ENCODE data around the gene ABCG1. TPM values are rescaled to one million over a fixed set of nuclear protein-coding genes. Genes with fewer than 3 reads are reported as not detected.

ABCG1 gene
- total and polyA plus RNA-seq, 2 of the 4 experiments (the other 2 are of a cell fraction): 0.19 to 0.36 TPM

DNA sequence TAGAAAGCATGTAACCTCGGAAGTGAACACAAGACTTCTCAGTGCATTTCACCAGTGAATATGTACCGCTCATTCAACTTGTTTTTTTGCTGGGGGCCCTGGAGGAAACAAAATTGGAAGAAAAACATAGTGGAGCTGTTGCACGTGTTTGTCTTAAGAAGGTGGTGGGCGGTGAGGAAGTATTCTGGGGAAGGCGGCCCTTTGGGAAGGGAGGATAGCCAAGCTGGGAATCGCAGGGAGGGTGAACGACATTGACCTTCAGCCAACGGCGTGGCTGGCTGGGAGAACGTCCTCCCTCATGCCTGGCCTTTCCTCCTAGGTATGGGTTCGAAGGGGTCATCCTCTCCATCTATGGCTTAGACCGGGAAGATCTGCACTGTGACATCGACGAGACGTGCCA lies 76.9 kb downstream of the ABCG1 start:
- H3K14ac ChIP-seq (replicated peaks; ENCODE audit: low read depth, low read length): no peak overlapping the region
- no peak overlapping the region for H2AFZ ChIP-seq (replicated peaks; ENCODE audit: low read length, poor library complexity)
- H2AK9ac ChIP-seq (replicated peaks; ENCODE audit: low read depth, low read length, poor library complexity): no peak overlapping the region
- DNase-seq (no peak), ATAC-seq (ENCODE audit: low read depth) (no peak)
- H2BK20ac ChIP-seq (ENCODE audit: low read depth, low read length): no peak overlapping the region
- no peaks in the 10 kb centered on the region; the same call in 1 of the 2 replicates for H4K20me1 ChIP-seq (ENCODE audit: insufficient read depth, low read length)
- intact Hi-C loops (cut with micrococcal nuclease): no loop called here
- POLR2A ChIA-PET (ENCODE audit: unreplicated experiment): no interaction called here
- H4K8ac ChIP-seq (ENCODE audit: low read depth in 2 of 2, low read length in 2 of 2): no peak overlapping the region
- no peak overlapping the region for H4K5ac ChIP-seq (ENCODE audit: low read depth, low read length)
- peaks cover 21% of the 10 kb centered on the region; the same call in 1 of the 2 replicates for H3K36me3 ChIP-seq (ENCODE audit: control insufficient read depth, insufficient read depth, low read length)
- no TSS peak for BruUV-seq (replicated peaks)
- in situ Hi-C loops (cut with MboI; ENCODE audit: low sequenced_read_pairs): no loop called here
- peaks cover 6% of the 10 kb centered on the region for H3K27me3 ChIP-seq (ENCODE audit: control insufficient read depth, insufficient read depth, low read length)
- peaks cover 6% of the 10 kb centered on the region for H3K9me1 ChIP-seq (ENCODE audit: insufficient read depth, low read length)
- no peak overlapping the region for H2BK15ac ChIP-seq (ENCODE audit: low read depth, low read length)
- no peak overlapping the region for H3K4ac ChIP-seq (ENCODE audit: low read depth, low read length)
- no peak overlapping the region for H2BK120ac ChIP-seq (ENCODE audit: low read depth, low read length)
- H2BK5ac ChIP-seq (ENCODE audit: low read depth, low read length, poor library complexity, severe bottlenecking): no peak overlapping the region
- H3K4me1 ChIP-seq (ENCODE audit: control insufficient read depth, insufficient read depth, low read length): no peaks in the 10 kb centered on the region
- H3K23ac ChIP-seq (ENCODE audit: low read depth, low read length): no peak overlapping the region
- dilution Hi-C loops (cut with HindIII; ENCODE audit: low sequenced_read_pairs, unreplicated experiment): no loop called here
- no peak overlapping the region for H3K18ac ChIP-seq (ENCODE audit: low read depth, low read length)
- H3K4me2 ChIP-seq (ENCODE audit: low read depth, low read length): no peak overlapping the region
- H3K9me3 ChIP-seq (ENCODE audit: control insufficient read depth, insufficient read depth, low read length): no peaks in the 10 kb centered on the region
- CTCF ChIA-PET: interaction anchor here (1.1 to 1.8 kb wide), 2 partner anchors 14 to 29 kb away, joined by 4 read pairs; no protein-coding TSS in a partner anchor
- H3K9ac ChIP-seq (ENCODE audit: low read depth, low read length): no peak overlapping the region
- H3K27ac ChIP-seq (ENCODE audit: insufficient read depth, low read length): no peak overlapping the region
- H4K91ac ChIP-seq (ENCODE audit: insufficient read depth, low read depth, low read length): no peak overlapping the region
- no peak overlapping the region for H3K56ac ChIP-seq (ENCODE audit: extremely low read depth, insufficient read depth, low read length)
- no peak overlapping the region for H3K4me3 ChIP-seq (ENCODE audit: insufficient read depth, low read depth, low read length)
- TF ChIP-seq MAFK (IDR thresholded peaks at IDR 0.05; ENCODE audit: low read depth, low read length): no peak
- TF ChIP-seq SMC3 (IDR thresholded peaks at IDR 0.05; ENCODE audit: low read depth, low read length): no peak
- no peak for TF ChIP-seq RFX5 (IDR thresholded peaks at IDR 0.05; ENCODE audit: low read depth, low read length)
- TF ChIP-seq MXI1 (IDR thresholded peaks at IDR 0.05; ENCODE audit: borderline replicate concordance, low read depth, low read length): no peak
- TF ChIP-seq, protein P1, sequence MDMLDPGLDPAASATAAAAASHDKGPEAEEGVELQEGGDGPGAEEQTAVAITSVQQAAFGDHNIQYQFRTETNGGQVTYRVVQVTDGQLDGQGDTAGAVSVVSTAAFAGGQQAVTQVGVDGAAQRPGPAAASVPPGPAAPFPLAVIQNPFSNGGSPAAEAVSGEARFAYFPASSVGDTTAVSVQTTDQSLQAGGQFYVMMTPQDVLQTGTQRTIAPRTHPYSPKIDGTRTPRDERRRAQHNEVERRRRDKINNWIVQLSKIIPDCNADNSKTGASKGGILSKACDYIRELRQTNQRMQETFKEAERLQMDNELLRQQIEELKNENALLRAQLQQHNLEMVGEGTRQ (IDR thresholded peaks at IDR 0.05; ENCODE audit: low read depth, low read length): no peak
- TF ChIP-seq MAZ (IDR thresholded peaks at IDR 0.05; ENCODE audit: borderline replicate concordance, low read depth, low read length): no peak
- TF ChIP-seq RAD21 (IDR thresholded peaks at IDR 0.05; ENCODE audit: low read length): no peak
- TF ChIP-seq CEBPB (IDR thresholded peaks at IDR 0.05; ENCODE audit: low read depth, low read length): no peak
- TF ChIP-seq CHD1 (IDR thresholded peaks at IDR 0.05; ENCODE audit: low read depth, low read length): no peak
- no peak for TF ChIP-seq RCOR1 (IDR thresholded peaks at IDR 0.05; ENCODE audit: insufficient replicate concordance, low read length)
- no peak for TF ChIP-seq POLR2A (IDR thresholded peaks at IDR 0.05; ENCODE audit: low read depth, low read length)
- WGBS, 2 experiments (ENCODE audit: extremely low coverage in 2 of 2, insufficient read length in 1 of 2): 87% methylated on average over 7 of the region's 15 CpGs; no CpG with 5 or more reads in 1 of the 2 experiments
- no peaks in the 10 kb centered on the region for H3K79me1 ChIP-seq (ENCODE audit: low read depth in 1 of 2, low read length in 2 of 2)
- no peak overlapping the region for H2AK5ac ChIP-seq (ENCODE audit: low read depth, low read length)
